Measurements from ENCODE around the gene PPP2R5C. TPM values are rescaled to one million over a fixed set of nuclear protein-coding genes. Genes with fewer than 3 reads are reported as not detected.

PPP2R5C gene
- total RNA-seq, 1 donor from 2014 or later: 63.5 TPM

DNA sequence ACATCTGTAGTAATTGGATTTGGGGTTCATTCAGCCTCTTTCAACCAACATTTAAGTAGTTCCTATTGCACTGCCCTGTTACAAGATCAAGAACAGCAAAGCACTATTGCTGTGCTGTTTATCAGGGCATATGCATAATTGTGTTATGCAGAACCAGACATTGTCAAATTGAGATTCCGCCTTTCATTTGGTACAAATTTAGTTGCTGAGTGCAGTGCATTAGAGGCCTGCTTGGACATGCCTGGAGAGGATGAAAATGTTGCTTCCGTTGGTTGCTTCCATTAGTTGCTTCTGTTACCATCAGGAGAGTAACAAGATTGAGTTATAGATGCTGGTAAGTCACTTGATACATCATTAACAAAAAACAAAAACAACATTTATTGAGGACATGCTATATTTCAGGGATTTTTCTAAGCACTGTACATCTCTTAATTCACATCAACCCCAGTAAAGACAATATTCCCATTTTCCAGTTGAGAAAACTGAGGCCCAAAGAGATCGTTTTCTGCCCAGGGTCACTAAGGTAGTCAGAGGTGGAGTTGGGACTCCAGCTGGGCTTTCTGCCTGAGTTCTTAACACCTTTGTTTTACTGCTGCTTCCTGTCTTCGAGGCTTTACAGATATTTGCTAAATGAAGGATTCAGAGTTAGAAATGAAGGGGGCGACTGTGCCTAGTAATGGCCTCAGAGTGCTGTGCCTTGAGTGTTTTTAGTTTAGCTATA lies 79.3 kb downstream of the PPP2R5C start:
- H3K4me3 ChIP-seq (ENCODE audit: low read depth, low read length): no peak overlapping the region

GRCh38 chr14:101843038-101843437 lies 81.5 kb downstream of the PPP2R5C start:
- no peak for DNase-seq (ENCODE audit: low read depth)
- no peak overlapping the region for H3K4me3 ChIP-seq (ENCODE audit: low read depth, low read length)
- TF ChIP-seq CTCF (conservative IDR thresholded peaks at IDR 0.05; ENCODE audit: low read depth, low read length): no peak

More for the DNA sequence above, 79.3 kb downstream of the PPP2R5C start:
- TF ChIP-seq CTCF (conservative IDR thresholded peaks at IDR 0.05; ENCODE audit: low read depth, low read length): no peak
- DNase-seq (ENCODE audit: low read depth): no peak

DNA sequence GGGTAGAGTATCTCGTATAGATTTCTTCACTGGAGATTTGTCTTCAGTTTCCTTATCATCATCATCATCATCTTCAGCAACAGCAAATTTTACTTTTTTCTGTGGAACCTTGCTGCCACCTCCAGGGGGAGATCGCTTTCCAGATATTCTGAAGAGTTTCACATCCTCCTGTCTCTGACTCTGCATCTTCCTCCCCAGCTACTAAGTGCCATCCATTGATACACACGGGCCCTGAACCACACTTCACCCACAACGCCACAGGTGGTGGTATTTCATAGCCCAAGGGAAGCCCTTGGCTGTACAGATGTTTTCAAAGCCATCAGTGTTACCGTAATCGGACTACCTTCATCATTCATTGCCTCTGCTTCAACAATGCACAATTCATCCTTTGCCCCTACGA lies 82.2 kb downstream of the PPP2R5C start:
- peak; percentile 37 for TF ChIP-seq CTCF (conservative IDR thresholded peaks at IDR 0.05; ENCODE audit: low read depth, low read length)
- H3K4me3 ChIP-seq (ENCODE audit: low read depth, low read length): no peak overlapping the region
- no peak for DNase-seq (ENCODE audit: low read depth)

- no peak for TF ChIP-seq CTCF (conservative IDR thresholded peaks at IDR 0.05; ENCODE audit: low read depth, low read length)
- no peak overlapping the region for H3K4me3 ChIP-seq (ENCODE audit: low read depth, low read length)
- no peak for DNase-seq (ENCODE audit: low read depth)
These were observed 82.7 kb downstream of the PPP2R5C start for GRCh38 chr14:101844219-101844618.

DNA sequence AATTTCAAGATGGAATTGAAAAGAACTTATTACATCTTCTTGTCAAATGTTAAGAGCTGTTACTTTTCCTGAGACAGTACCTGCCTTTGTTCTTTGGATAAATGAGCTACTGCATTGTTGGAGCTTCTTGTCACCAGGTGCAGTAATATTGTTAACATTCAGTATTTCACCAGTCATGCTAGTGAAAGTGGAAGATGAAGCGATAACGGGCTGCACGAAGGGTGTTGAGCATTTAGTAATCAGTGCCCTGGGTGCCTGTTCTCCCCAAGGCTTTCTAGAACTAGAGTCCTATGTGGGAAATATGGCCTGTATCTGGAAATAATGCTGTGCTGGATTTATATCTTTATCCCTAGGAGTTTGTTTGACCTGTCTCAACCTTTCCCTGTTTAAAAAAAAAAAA lies 83.2 kb downstream of the PPP2R5C start:
- TF ChIP-seq CTCF (conservative IDR thresholded peaks at IDR 0.05; ENCODE audit: low read depth, low read length): no peak
- no peak overlapping the region for H3K4me3 ChIP-seq (ENCODE audit: low read depth, low read length)
- no peak for DNase-seq (ENCODE audit: low read depth)

DNA sequence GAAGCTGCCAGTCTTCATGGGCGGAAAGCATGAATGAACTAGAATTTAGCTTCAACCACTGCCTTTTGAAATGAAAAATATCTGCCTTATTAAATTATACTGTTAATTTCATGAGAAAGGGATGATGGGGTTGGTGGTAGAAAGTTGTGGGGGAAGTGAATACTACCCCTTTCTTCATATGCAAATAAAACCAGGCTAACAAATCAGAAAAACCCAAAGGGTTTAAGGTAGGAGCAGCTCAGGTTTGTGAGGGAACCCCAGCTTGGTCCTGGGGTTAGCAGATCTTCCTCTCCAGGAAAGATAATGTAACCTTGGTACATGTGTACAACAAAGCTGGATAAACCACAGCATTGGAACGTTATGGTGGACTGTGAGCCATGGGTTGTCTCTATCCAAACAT lies 84.0 kb downstream of the PPP2R5C start:
- no peak for DNase-seq (ENCODE audit: low read depth)
- no peak for TF ChIP-seq CTCF (conservative IDR thresholded peaks at IDR 0.05; ENCODE audit: low read depth, low read length)

GRCh38 chr14:101845896-101846295 lies 84.4 kb downstream of the PPP2R5C start:
- H3K4me3 ChIP-seq (ENCODE audit: low read depth, low read length): no peak overlapping the region
- no peak for TF ChIP-seq CTCF (conservative IDR thresholded peaks at IDR 0.05; ENCODE audit: low read depth, low read length)

More for the DNA sequence above, 84.0 kb downstream of the PPP2R5C start:
- H3K4me3 ChIP-seq (ENCODE audit: low read depth, low read length): no peak overlapping the region

More at GRCh38 chr14:101845896-101846295, 84.4 kb downstream of the PPP2R5C start:
- no peak for DNase-seq (ENCODE audit: low read depth)

All from epithelial cell of proximal tubule (primary cell).